GM23338 (cell line): ENCODE data around the gene ANKLE2.

ENCODE experiments used
- CREB1 ChIP-seq: fragments of 250-450 bp; sonication (Bioruptor Pico); IDR thresholded peaks from 2 replicates; pipeline ENCODE4 v1.5.0; 2020; ENCODE audit warnings: low read depth, mild to moderate bottlenecking, moderate library complexity
- EZH2 ChIP-seq: fragments of 200-600 bp; sonication (generic); IDR thresholded peaks from one replicate; pipeline ENCODE4 v1.8.0; 2017; ENCODE audit warnings: antibody characterized with exemption, mild to moderate bottlenecking, low read depth; ENCODE audit not compliant: unreplicated experiment
- EZH2phosphoT487 ChIP-seq: fragments of 200-600 bp; sonication (generic); IDR thresholded peaks from one replicate; pipeline ENCODE4 v1.8.1; 2018; ENCODE audit warnings: antibody characterized with exemption; ENCODE audit not compliant: unreplicated experiment
- JUNB ChIP-seq: IDR thresholded peaks from one replicate; pipeline ENCODE4 v1.6.1; 2016; ENCODE audit warnings: antibody characterized with exemption; ENCODE audit not compliant: unreplicated experiment
- NANOG ChIP-seq: IDR thresholded peaks from 2 replicates; pipeline ENCODE4 v1.6.1; 2016; ENCODE audit warnings: antibody characterized with exemption, borderline replicate concordance
- POLR2AphosphoS5 ChIP-seq: IDR thresholded peaks from 2 replicates; pipeline ENCODE4 v1.6.1; 2016; ENCODE audit warnings: antibody characterized with exemption, low read depth
- STAT1 ChIP-seq: IDR thresholded peaks from one replicate; pipeline ENCODE4 v1.6.1; 2016; ENCODE audit warnings: antibody characterized with exemption; ENCODE audit not compliant: unreplicated experiment
- ZNF114 ChIP-seq: fragments of 250-450 bp; sonication (Bioruptor Pico); IDR thresholded peaks from 2 replicates; pipeline ENCODE4 v1.5.0; 2020; ENCODE audit warnings: mild to moderate bottlenecking, moderate library complexity
- ZNF331 ChIP-seq: fragments of 250-450 bp; sonication (Bioruptor Pico); IDR thresholded peaks from 2 replicates; pipeline ENCODE4 v1.5.0; 2020; ENCODE audit warnings: low read depth, mild to moderate bottlenecking, moderate library complexity
- TF ChIP-seq, protein P1 (sequence below), 2 experiments: fragments of 200-600 bp in 1 of 2; sonication (generic) in 1 of 2; conservative IDR thresholded peaks; 2 replicates each; pipeline versions ENCODE4 v1.5.1 to v1.6.1; 2016 to 2017; ENCODE audit warnings: antibody characterized with exemption in 2 of 2, low read depth in 2 of 2, mild to moderate bottlenecking in 2 of 2, moderate library complexity in 1 of 2
- TF ChIP-seq, protein P2 (sequence below): IDR thresholded peaks from one replicate; pipeline ENCODE4 v1.6.1; 2018; ENCODE audit warnings: antibody characterized with exemption; ENCODE audit not compliant: unreplicated experiment
- TF ChIP-seq, protein P3 (sequence below): IDR thresholded peaks from 2 replicates; pipeline ENCODE4 v1.6.1; 2016; ENCODE audit warnings: antibody characterized with exemption
- TF ChIP-seq, protein P4 (sequence below): fragments of 250-450 bp; sonication (Bioruptor Pico); IDR thresholded peaks from 2 replicates; pipeline ENCODE4 v1.5.0; 2020; ENCODE audit warnings: mild to moderate bottlenecking, moderate library complexity

DNA sequence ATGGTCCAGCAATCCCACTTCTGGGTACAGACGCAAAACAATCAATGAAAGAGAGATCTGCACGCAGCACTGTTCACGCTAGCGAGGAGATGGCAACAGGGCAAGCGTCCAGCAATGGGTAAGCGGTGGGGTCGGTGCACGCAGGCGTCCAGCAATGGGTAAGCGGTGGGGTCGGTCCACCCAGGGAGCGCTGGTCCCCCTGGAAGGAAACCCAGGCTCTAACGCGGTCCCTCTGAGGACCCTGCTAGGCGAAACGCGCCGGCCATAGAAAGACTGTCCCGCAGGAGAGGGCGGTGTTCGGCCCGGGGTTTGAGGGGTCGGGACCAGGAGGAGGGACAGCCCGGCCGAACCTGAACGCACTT, 51.6 kb downstream of the ANKLE2 start:
- TF ChIP-seq, protein P1, sequence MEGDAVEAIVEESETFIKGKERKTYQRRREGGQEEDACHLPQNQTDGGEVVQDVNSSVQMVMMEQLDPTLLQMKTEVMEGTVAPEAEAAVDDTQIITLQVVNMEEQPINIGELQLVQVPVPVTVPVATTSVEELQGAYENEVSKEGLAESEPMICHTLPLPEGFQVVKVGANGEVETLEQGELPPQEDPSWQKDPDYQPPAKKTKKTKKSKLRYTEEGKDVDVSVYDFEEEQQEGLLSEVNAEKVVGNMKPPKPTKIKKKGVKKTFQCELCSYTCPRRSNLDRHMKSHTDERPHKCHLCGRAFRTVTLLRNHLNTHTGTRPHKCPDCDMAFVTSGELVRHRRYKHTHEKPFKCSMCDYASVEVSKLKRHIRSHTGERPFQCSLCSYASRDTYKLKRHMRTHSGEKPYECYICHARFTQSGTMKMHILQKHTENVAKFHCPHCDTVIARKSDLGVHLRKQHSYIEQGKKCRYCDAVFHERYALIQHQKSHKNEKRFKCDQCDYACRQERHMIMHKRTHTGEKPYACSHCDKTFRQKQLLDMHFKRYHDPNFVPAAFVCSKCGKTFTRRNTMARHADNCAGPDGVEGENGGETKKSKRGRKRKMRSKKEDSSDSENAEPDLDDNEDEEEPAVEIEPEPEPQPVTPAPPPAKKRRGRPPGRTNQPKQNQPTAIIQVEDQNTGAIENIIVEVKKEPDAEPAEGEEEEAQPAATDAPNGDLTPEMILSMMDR (conservative IDR thresholded peaks at IDR 0.05; ENCODE audit: low read depth in 2 of 2), result no peak
- no peak for TF ChIP-seq EZH2
- TF ChIP-seq EZH2phosphoT487, result no peak
- TF ChIP-seq POLR2AphosphoS5, result no peak
- TF ChIP-seq, protein P2, sequence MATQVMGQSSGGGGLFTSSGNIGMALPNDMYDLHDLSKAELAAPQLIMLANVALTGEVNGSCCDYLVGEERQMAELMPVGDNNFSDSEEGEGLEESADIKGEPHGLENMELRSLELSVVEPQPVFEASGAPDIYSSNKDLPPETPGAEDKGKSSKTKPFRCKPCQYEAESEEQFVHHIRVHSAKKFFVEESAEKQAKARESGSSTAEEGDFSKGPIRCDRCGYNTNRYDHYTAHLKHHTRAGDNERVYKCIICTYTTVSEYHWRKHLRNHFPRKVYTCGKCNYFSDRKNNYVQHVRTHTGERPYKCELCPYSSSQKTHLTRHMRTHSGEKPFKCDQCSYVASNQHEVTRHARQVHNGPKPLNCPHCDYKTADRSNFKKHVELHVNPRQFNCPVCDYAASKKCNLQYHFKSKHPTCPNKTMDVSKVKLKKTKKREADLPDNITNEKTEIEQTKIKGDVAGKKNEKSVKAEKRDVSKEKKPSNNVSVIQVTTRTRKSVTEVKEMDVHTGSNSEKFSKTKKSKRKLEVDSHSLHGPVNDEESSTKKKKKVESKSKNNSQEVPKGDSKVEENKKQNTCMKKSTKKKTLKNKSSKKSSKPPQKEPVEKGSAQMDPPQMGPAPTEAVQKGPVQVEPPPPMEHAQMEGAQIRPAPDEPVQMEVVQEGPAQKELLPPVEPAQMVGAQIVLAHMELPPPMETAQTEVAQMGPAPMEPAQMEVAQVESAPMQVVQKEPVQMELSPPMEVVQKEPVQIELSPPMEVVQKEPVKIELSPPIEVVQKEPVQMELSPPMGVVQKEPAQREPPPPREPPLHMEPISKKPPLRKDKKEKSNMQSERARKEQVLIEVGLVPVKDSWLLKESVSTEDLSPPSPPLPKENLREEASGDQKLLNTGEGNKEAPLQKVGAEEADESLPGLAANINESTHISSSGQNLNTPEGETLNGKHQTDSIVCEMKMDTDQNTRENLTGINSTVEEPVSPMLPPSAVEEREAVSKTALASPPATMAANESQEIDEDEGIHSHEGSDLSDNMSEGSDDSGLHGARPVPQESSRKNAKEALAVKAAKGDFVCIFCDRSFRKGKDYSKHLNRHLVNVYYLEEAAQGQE, result no peak
- TF ChIP-seq, protein P3, sequence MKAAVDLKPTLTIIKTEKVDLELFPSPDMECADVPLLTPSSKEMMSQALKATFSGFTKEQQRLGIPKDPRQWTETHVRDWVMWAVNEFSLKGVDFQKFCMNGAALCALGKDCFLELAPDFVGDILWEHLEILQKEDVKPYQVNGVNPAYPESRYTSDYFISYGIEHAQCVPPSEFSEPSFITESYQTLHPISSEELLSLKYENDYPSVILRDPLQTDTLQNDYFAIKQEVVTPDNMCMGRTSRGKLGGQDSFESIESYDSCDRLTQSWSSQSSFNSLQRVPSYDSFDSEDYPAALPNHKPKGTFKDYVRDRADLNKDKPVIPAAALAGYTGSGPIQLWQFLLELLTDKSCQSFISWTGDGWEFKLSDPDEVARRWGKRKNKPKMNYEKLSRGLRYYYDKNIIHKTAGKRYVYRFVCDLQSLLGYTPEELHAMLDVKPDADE, result no peak
- TF ChIP-seq, protein P4, sequence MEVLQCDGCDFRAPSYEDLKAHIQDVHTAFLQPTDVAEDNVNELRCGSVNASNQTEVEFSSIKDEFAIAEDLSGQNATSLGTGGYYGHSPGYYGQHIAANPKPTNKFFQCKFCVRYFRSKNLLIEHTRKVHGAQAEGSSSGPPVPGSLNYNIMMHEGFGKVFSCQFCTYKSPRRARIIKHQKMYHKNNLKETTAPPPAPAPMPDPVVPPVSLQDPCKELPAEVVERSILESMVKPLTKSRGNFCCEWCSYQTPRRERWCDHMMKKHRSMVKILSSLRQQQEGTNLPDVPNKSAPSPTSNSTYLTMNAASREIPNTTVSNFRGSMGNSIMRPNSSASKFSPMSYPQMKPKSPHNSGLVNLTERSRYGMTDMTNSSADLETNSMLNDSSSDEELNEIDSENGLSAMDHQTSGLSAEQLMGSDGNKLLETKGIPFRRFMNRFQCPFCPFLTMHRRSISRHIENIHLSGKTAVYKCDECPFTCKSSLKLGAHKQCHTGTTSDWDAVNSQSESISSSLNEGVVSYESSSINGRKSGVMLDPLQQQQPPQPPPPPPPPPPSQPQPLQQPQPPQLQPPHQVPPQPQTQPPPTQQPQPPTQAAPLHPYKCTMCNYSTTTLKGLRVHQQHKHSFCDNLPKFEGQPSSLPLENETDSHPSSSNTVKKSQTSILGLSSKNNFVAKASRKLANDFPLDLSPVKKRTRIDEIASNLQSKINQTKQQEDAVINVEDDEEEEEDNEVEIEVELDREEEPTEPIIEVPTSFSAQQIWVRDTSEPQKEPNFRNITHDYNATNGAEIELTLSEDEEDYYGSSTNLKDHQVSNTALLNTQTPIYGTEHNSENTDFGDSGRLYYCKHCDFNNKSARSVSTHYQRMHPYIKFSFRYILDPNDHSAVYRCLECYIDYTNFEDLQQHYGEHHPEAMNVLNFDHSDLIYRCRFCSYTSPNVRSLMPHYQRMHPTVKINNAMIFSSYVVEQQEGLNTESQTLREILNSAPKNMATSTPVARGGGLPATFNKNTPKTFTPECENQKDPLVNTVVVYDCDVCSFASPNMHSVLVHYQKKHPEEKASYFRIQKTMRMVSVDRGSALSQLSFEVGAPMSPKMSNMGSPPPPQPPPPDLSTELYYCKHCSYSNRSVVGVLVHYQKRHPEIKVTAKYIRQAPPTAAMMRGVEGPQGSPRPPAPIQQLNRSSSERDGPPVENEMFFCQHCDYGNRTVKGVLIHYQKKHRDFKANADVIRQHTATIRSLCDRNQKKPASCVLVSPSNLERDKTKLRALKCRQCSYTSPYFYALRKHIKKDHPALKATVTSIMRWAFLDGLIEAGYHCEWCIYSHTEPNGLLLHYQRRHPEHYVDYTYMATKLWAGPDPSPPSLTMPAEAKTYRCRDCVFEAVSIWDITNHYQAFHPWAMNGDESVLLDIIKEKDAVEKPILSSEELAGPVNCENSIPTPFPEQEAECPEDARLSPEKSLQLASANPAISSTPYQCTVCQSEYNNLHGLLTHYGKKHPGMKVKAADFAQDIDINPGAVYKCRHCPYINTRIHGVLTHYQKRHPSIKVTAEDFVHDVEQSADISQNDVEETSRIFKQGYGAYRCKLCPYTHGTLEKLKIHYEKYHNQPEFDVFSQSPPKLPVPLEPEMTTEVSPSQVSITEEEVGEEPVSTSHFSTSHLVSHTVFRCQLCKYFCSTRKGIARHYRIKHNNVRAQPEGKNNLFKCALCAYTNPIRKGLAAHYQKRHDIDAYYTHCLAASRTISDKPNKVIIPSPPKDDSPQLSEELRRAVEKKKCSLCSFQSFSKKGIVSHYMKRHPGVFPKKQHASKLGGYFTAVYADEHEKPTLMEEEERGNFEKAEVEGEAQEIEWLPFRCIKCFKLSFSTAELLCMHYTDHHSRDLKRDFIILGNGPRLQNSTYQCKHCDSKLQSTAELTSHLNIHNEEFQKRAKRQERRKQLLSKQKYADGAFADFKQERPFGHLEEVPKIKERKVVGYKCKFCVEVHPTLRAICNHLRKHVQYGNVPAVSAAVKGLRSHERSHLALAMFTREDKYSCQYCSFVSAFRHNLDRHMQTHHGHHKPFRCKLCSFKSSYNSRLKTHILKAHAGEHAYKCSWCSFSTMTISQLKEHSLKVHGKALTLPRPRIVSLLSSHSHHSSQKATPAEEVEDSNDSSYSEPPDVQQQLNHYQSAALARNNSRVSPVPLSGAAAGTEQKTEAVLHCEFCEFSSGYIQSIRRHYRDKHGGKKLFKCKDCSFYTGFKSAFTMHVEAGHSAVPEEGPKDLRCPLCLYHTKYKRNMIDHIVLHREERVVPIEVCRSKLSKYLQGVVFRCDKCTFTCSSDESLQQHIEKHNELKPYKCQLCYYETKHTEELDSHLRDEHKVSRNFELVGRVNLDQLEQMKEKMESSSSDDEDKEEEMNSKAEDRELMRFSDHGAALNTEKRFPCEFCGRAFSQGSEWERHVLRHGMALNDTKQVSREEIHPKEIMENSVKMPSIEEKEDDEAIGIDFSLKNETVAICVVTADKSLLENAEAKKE (CRISPR knock-in tag), result no peak
- no peak for TF ChIP-seq ZNF331
- TF ChIP-seq CREB1 (CRISPR knock-in tag), result no peak
- TF ChIP-seq ZNF114 (CRISPR knock-in tag), result no peak
- no peak for TF ChIP-seq STAT1
- TF ChIP-seq JUNB, result no peak
- TF ChIP-seq NANOG, result no peak
